GM18499 (cell line): ENCODE data around the gene SAMM50.
"Not testable (repeated sequence)": the region's sequence is repeated elsewhere in the genome, so short reads cannot be mapped to it uniquely, and the experiment has no call there.

Experiments
- ATAC-seq: cut with Tn5 transposase; IDR thresholded peaks from one replicate; pipeline ENCODE4 v1.9.1; 2021; ENCODE audit warnings: moderate number of reproducible peaks; ENCODE audit not compliant: insufficient read depth, unreplicated experiment

SAMM50 gene

DNA sequence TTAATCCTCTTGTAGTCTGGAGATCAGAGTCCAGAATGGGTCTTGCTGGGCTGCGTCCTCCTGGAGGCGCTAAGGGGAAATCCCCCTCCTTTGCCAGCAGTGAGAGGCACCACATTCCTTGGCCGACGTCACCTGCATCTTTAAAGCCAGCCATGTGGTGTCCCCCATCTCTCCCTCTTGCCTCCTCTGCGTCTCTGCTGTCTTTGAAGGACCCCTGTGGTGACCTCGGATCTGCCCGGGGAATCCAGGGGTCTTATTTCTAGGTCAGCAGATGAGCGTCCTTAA lies 41.7 kb downstream of the SAMM50 start:
- no peak for ATAC-seq

- no peak for ATAC-seq
Observed at GRCh38 chr22:43998679-43999264, 43.5 kb downstream of the SAMM50 start.

GRCh38 chr22:43999378-43999777 lies 44.1 kb downstream of the SAMM50 start:
- ATAC-seq: no peak

- ATAC-seq: no peak
Observed at GRCh38 chr22:44000123-44000522, 44.9 kb downstream of the SAMM50 start.

- no peak for ATAC-seq
Observed at GRCh38 chr22:44001521-44001920, 46.3 kb downstream of the SAMM50 start.

DNA sequence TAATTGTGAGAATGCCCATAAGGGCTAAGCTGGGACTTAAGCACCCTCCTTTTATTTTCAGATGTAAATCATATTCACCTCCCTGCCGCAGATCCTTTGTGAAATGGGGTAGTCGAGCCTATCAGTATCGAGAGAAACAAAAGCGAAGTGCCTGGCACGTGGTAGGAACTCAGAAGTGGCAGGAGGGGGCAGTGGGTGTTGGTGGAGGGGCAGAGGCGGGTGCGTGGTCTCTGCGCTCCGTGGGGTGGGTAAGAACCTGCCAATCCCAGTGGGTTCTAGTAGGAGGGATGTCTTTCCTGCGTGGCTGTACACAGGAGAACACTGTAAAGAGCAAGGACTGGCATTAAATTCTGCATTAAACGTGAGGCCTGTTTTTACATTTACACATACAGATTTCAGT lies 47.1 kb downstream of the SAMM50 start:
- ATAC-seq: no peak

DNA sequence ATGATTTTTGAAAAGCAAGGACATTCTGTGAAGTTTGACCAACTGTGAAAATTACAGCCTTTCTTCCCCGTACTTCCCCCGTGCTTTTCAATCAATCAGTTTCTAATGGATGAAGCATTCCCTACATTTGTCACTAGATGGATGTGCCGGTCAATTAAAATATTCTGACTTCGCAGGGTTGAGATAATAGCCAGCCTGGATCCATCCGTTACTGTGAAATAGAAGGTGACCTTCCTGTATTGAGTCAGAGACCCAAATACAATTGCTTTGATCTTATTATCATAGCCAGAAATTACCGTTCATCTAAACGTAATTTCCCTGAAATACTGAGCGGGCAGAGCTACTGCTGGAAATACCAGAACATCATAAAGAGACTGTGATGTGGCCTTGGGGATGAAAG lies 47.8 kb downstream of the SAMM50 start:
- ATAC-seq: no peak

GRCh38 chr22:44003405-44004103 lies 48.3 kb downstream of the SAMM50 start:
- no peak for ATAC-seq

- no peak for ATAC-seq
Observed at GRCh38 chr22:44004104-44004460, 48.8 kb downstream of the SAMM50 start.

GRCh38 chr22:44005524-44005923 lies 50.3 kb downstream of the SAMM50 start:
- no peak for ATAC-seq

DNA sequence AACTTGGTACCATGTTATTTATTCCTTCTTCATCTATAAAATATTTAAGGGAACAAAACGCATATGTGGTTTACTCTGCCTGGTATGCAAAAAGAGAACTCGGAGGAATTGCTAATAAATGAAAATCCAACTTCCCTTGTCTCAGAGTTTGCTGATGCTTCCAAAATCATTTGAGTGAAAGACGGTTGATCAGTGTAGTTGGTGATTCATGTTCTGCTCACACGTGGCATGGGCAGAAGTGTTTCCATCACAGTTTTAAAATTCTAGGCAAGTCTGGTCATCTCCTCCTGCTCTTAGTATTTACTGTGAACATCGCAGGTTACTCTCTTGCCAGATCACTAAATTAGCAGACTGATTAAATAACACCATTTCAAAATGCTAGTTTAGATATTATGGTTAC lies 56.9 kb downstream of the SAMM50 start:
- no peak for ATAC-seq

- no peak for ATAC-seq
Observed at GRCh38 chr22:44012591-44012990, 57.3 kb downstream of the SAMM50 start.

DNA sequence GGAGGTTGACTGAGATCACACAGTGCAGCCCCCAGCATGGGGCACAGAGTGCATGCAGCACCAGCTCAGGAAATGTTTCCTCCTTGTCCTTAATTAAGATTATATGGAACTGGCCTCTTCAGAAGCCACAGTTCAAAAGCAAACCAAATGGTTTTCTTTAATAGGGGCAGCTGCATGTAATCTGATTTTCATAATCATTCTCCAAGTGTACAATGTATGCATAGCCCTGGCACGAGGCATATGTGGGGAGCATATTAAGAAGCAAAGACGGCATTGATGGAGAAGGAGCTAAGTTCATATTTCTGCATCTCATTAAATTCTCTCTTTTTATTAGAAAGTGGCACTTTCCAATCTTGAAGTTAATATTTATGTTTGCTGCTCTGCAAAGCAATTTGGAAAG lies 59.0 kb downstream of the SAMM50 start:
- no peak for ATAC-seq

- not testable (repeated sequence) for ATAC-seq
Observed at GRCh38 chr22:44016586-44016985, 61.3 kb downstream of the SAMM50 start.

- ATAC-seq: no peak
Observed at GRCh38 chr22:44018594-44018993, 63.4 kb downstream of the SAMM50 start.

GRCh38 chr22:44019416-44019815 lies 64.2 kb downstream of the SAMM50 start:
- ATAC-seq: no peak

DNA sequence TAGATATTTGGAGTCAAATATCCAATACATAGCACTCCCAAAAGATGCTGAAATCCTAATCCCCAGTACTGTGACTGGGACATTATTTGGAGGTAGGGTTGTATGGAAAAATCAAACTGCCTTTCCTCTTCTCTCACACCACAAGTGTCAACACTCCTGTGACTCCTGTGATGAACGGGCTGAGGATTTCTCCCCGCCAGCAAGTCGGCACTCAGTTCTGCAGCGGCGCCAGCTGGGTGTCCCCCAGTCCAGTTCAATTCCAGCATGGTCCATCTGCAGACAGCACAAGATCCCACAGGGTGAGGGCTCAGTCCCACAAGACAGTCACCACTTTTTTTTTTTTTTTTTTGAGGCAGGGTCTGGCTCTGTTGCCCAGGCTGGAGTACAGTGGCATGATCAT lies 64.6 kb downstream of the SAMM50 start:
- no peak for ATAC-seq

- ATAC-seq: no peak
Observed at GRCh38 chr22:44020981-44021380, 65.7 kb downstream of the SAMM50 start.

DNA sequence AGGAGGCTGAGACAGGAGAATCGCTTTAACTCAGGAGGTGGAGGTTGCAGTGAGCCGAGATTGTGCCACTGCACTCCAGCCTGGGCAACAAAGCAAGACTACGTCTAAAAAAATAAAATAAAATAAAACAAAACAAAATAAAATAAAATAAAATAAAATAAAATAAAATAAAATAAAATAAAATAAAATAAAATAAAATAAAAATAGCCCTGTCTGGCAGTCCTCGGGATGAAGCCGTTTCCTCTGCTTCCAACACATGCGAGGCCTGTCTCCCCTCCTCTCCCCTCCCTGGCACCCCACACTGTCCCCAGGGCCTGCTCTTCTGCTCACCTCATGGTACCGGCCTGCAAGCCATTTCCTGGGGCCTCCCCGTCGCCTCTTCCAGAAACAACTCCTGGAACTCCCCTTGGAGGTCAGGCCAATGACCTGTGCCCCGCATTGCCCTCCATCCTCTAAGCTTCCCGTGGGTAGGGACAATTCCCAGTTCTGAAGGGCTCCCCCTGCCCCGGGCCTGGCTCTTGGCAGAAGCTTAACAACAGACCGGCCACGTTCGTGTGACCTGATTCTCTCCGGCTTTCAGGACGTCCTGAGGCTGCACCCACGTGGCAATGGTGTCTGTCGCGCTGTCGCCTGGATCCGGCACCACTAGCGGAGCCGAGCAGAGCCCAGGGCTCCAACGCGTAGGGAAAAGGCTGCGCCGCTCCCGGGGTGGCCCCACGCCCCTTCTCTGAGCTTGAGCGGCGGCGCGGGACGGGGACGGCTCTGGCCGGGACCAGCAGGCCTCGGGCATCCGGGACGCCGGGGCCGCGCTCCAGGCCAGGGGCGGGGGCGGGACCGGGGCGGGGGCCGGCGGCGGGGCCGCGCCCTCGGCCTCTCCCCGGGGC lies 68.4 kb downstream of the SAMM50 start:
- no peak for ATAC-seq

DNA sequence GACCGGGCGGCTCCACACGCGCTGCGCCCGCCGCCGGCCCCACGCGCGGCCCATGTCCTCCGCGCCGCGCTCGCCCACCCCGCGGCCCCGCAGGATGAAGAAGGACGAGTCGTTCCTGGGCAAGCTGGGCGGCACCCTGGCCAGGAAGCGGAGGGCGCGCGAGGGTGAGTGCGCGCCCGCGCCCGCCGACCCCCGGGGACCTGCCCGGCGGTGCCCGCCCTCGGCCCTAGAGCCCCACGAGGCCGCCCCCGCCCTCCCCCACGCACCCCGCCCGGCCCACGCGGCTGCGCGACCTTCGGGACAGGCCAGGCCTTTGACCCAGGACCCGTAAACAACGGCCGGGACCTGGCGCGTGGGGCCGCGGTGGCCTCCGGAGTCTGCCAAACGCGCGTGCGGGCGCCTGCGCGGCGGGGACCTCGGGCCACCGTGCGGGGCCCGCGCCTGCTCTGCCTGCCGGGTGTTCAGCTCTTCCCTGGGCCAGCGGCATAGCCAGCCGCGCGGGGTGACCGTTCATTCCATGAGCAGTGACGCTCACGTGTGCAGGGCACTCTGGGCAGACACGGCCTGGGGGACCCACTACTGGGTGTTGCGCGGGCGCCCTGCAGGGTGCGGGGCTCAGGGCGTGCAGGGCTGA lies 69.2 kb downstream of the SAMM50 start, which contains the start of gene PARVB:
PARVB (plus strand) TSS at position 15 of the 634 bp plus-strand sequence; CDS start at position 53, 38 bp downstream.
- no peak for ATAC-seq
